Measurements from ENCODE around the gene PPP6R2.

The PPP6R2 gene

GRCh38 chr22:50454556-50455075, 111.5 kb downstream of the PPP6R2 start:
- DNase-seq, result no peak

- DNase-seq, result no peak
These were observed 112.1 kb downstream of the PPP6R2 start for GRCh38 chr22:50455201-50455600.

GRCh38 chr22:50456026-50456425, 112.9 kb downstream of the PPP6R2 start:
- DNase-seq, result no peak

- no peak for DNase-seq
These were observed 113.5 kb downstream of the PPP6R2 start for GRCh38 chr22:50456466-50457234.

GRCh38 chr22:50459016-50459415, 115.9 kb downstream of the PPP6R2 start:
- DNase-seq, result no peak

- no peak for DNase-seq
These were observed 116.5 kb downstream of the PPP6R2 start for GRCh38 chr22:50459496-50460140.

GRCh38 chr22:50460938-50461337, 117.8 kb downstream of the PPP6R2 start:
- DNase-seq, result no peak

GRCh38 chr22:50461536-50461935, 118.4 kb downstream of the PPP6R2 start:
- DNase-seq, result no peak

- no peak for DNase-seq
These were observed 118.9 kb downstream of the PPP6R2 start for GRCh38 chr22:50461979-50462540.

GRCh38 chr22:50463188-50463900, 120.2 kb downstream of the PPP6R2 start:
- no peak for DNase-seq

- no peak for DNase-seq
These were observed 121.3 kb downstream of the PPP6R2 start for GRCh38 chr22:50464451-50464850.

GRCh38 chr22:50465066-50465930, 122.2 kb downstream of the PPP6R2 start:
- no peak for DNase-seq

- DNase-seq, result no peak
These were observed 124.2 kb downstream of the PPP6R2 start for GRCh38 chr22:50467341-50467740.

- DNase-seq, result no peak
These were observed 124.8 kb downstream of the PPP6R2 start for GRCh38 chr22:50467773-50468440.

- DNase-seq, result no peak
These were observed 125.5 kb downstream of the PPP6R2 start for GRCh38 chr22:50468626-50469025.

- peak; percentile 97 for DNase-seq
These were observed 126.5 kb downstream of the PPP6R2 start for GRCh38 chr22:50469377-50470305.

- no peak for DNase-seq
These were observed 127.4 kb downstream of the PPP6R2 start for GRCh38 chr22:50470491-50470890.

GRCh38 chr22:50471197-50471847, 128.2 kb downstream of the PPP6R2 start:
- DNase-seq, result no peak

- DNase-seq, result no peak
These were observed 128.8 kb downstream of the PPP6R2 start for GRCh38 chr22:50471962-50472361.

GRCh38 chr22:50473088-50473487, 130.0 kb downstream of the PPP6R2 start:
- DNase-seq, result no peak

Measured in NK-92 treated with Interleukin-12 subunit alpha and Interleukin-12 subunit beta, amount 100 ng/mL, for 24 hours (cell line).